Measurements from ENCODE around the gene NEK9. TPM values are rescaled to one million over a fixed set of nuclear protein-coding genes. Genes with fewer than 3 reads are reported as not detected.
"Not testable (repeated sequence)": the region's sequence is repeated elsewhere in the genome, so short reads cannot be mapped to it uniquely, and the experiment has no call there.

Gene NEK9
- total and polyA plus RNA-seq, 4 donors: 13.4 to 46.0 (median 29.8) TPM

- Histone ChIP-seq H3K27me3 (ENCODE audit: control insufficient read depth in 4 of 4, insufficient read depth in 4 of 4, low read length in 3 of 4) (no peaks in the 10 kb centered on the region), H3K4me1 (ENCODE audit: control insufficient read depth in 4 of 4, insufficient read depth in 4 of 4, low read length in 3 of 4) (peaks cover 0 to 4% (median under 1%) of the 10 kb centered on the region in 4 donors)
- WGBS: 94% methylated on average over 1 of the region's 1 CpG
Observed at GRCh38 chr14:75151851-75152250, 25.0 kb upstream of the NEK9 start.

GRCh38 chr14:75150637-75151036 is 23.8 kb upstream of the NEK9 start:
- H3K4me3 ChIP-seq (ENCODE audit: low read depth in 1 of 3, low read length in 3 of 3); H3K9me3 ChIP-seq (ENCODE audit: control insufficient read depth in 4 of 4, low read length in 3 of 4); H3K4me1 ChIP-seq (ENCODE audit: control insufficient read depth in 4 of 4, insufficient read depth in 4 of 4, low read length in 3 of 4); H3K27me3 ChIP-seq (ENCODE audit: control insufficient read depth in 4 of 4, insufficient read depth in 4 of 4, low read length in 3 of 4); DNase-seq (ENCODE audit: low spot score); H3K9ac ChIP-seq (ENCODE audit: low read depth in 1 of 2, low read length in 2 of 2); H3K27ac ChIP-seq (ENCODE audit: low read depth in 1 of 2, low read length in 2 of 2): not testable (repeated sequence)
- peaks cover 3 to 12% (median 5%) of the 10 kb centered on the region in 4 donors for H3K36me3 ChIP-seq (ENCODE audit: control insufficient read depth in 4 of 4, insufficient read depth in 3 of 4, low read depth in 1 of 4, low read length in 3 of 4)
- 69% methylated on average over 6 of the region's 6 CpGs for WGBS

More at GRCh38 chr14:75151851-75152250, 25.0 kb upstream of the NEK9 start:
- Histone ChIP-seq H3K27ac (ENCODE audit: low read depth in 1 of 2, low read length in 2 of 2) (no peak overlapping the region), H3K36me3 (ENCODE audit: control insufficient read depth in 4 of 4, insufficient read depth in 3 of 4, low read depth in 1 of 4, low read length in 3 of 4) (peaks cover 3 to 6% (median 5%) of the 10 kb centered on the region in 4 donors), H3K9ac (ENCODE audit: low read depth in 1 of 2, low read length in 2 of 2) (no peak overlapping the region), H3K9me3 (ENCODE audit: control insufficient read depth in 4 of 4, low read length in 3 of 4) (no peaks in the 10 kb centered on the region), H3K4me3 (ENCODE audit: low read depth in 1 of 3, low read length in 3 of 3) (no peak overlapping the region)
- DNase-seq (ENCODE audit: low spot score): no peak
- TF ChIP-seq NR2F2 (IDR thresholded peaks at IDR 0.05): no peak
- TF ChIP-seq TAF1 (conservative IDR thresholded peaks at IDR 0.05): no peak
- no peak for TF ChIP-seq GABPA (IDR thresholded peaks at IDR 0.05 in 1 of 2, conservative IDR thresholded peaks at IDR 0.05 in 1 of 2)
- TF ChIP-seq RAD21 (IDR thresholded peaks at IDR 0.05): no peak
- no peak for TF ChIP-seq ATF3 (IDR thresholded peaks at IDR 0.05)
- TF ChIP-seq YY1 (IDR thresholded peaks at IDR 0.05): no peak
- no peak for TF ChIP-seq MAX (IDR thresholded peaks at IDR 0.05)
- TF ChIP-seq CTCF (IDR thresholded peaks at IDR 0.05; ENCODE audit: low read depth, low read length, missing input control): no peak
- TF ChIP-seq REST (IDR thresholded peaks at IDR 0.05): no peak
- TF ChIP-seq JUND (IDR thresholded peaks at IDR 0.05): no peak

GRCh38 chr14:75150150-75150549 is 23.3 kb upstream of the NEK9 start:
- TF ChIP-seq RAD21 (IDR thresholded peaks at IDR 0.05) (no peak), HNF4A (conservative IDR thresholded peaks at IDR 0.05) (peak in 1 of 2 donors; percentile 8)

More at GRCh38 chr14:75150150-75150549, 23.3 kb upstream of the NEK9 start:
- no peak overlapping the region for H3K4me3 ChIP-seq (ENCODE audit: low read depth in 1 of 3, low read length in 3 of 3)
- no peak overlapping the region for H3K27ac ChIP-seq (ENCODE audit: low read depth in 1 of 2, low read length in 2 of 2)
- H3K27me3 ChIP-seq (ENCODE audit: control insufficient read depth in 4 of 4, insufficient read depth in 4 of 4, low read length in 3 of 4): no peaks in the 10 kb centered on the region
- WGBS: 79% methylated on average over 2 of the region's 2 CpGs
- no peaks in the 10 kb centered on the region for H3K9me3 ChIP-seq (ENCODE audit: control insufficient read depth in 4 of 4, low read length in 3 of 4)
- H3K9ac ChIP-seq (ENCODE audit: low read depth in 1 of 2, low read length in 2 of 2): no peak overlapping the region
- peaks cover 0 to 4% (median under 1%) of the 10 kb centered on the region in 4 donors for H3K4me1 ChIP-seq (ENCODE audit: control insufficient read depth in 4 of 4, insufficient read depth in 4 of 4, low read length in 3 of 4)
- H3K36me3 ChIP-seq (ENCODE audit: control insufficient read depth in 4 of 4, insufficient read depth in 3 of 4, low read depth in 1 of 4, low read length in 3 of 4): peaks cover 3 to 12% (median 5%) of the 10 kb centered on the region in 4 donors
- no peak for DNase-seq (ENCODE audit: low spot score)
